Amygdala (tissue), 56 donors: Measurements from ENCODE around the gene MICALL1.

ENCODE experiments used
- DNase-seq, 56 donors: peaks; one replicate each; lab custom pipeline; 2025; lab: John Stamatoyannopoulos, UW

Gene MICALL1, protein sequence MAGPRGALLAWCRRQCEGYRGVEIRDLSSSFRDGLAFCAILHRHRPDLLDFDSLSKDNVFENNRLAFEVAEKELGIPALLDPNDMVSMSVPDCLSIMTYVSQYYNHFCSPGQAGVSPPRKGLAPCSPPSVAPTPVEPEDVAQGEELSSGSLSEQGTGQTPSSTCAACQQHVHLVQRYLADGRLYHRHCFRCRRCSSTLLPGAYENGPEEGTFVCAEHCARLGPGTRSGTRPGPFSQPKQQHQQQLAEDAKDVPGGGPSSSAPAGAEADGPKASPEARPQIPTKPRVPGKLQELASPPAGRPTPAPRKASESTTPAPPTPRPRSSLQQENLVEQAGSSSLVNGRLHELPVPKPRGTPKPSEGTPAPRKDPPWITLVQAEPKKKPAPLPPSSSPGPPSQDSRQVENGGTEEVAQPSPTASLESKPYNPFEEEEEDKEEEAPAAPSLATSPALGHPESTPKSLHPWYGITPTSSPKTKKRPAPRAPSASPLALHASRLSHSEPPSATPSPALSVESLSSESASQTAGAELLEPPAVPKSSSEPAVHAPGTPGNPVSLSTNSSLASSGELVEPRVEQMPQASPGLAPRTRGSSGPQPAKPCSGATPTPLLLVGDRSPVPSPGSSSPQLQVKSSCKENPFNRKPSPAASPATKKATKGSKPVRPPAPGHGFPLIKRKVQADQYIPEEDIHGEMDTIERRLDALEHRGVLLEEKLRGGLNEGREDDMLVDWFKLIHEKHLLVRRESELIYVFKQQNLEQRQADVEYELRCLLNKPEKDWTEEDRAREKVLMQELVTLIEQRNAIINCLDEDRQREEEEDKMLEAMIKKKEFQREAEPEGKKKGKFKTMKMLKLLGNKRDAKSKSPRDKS

DNA sequence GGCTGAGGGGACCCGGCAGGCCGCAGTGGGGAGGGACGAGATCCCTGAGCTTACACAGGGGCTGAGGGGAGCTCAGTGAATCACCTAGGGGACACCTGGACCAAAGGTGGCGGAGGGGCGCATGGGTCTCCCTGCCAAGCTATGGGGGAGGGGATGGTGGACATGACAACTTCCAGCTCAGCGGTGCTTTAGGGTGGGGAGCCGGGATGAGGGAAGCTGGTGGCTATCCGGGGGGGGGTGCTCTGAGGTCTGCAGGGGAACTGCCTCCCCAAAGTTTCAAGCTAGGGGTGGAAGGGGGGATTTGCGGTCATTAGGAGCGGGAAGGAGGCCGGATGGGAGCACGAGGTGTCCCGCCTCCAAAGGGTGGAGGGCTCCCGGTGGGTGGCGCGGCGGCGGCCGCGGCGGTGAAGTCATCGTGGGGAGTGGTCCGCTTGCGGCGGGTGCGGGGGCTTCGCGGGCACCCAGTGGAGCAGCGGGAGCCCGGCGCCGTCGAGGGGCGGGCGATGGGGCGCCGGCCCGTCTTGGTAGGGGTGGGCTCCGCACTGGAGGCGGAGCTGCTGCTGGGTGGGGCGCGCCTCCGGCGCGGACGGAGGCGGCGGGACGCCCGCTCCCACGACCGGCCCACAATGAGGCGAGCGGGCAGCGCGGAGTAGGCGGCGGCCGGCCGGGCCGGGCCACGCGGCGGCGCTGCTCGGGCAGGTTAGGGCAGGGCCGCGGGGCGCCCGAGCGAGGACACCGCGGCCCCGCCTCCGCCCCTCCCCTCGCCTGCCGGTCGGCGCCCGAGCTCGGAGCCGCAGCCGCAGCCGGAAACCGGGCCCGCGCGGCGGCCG, at the start of gene MICALL1:
Gene MICALL1, plus strand, starts transcription at position 764 of the 830 bp plus-strand sequence. CDS start 126 bp downstream, outside the sequence.
- DNase-seq, result peak in 16 of 56 donors; percentile 15 to 72 (median 39)

DNA sequence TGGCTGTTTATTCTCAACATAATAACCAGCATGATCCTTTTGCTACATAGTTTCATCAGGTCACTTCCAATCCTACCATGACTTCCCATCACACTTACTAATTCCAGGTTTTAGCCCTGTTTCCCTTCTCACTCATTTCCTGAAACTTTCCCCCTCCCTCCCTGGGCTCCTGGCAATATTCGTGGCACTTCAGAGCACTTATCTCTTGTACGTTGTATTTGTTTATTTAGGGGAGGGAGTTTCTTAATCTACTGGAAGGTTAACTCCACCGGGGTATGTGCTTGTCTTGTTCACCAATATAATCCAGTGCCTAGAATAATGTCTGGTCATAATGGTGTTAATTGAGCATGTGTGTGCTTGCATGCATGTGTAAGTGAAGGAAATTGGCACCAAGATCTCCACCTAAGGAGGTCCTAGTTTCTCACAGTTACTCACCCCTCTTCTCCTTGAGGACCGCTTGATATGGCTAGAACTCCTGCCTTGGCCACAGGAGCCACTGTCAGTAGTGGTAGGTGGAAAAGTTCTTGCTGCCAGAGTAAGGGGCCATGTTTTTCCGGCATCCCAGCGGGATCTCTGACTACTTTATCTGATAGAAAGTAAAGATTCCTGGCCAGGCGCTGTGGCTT, 45.2 kb upstream of the MICALL1 start:
- DNase-seq, result no peak

DNA sequence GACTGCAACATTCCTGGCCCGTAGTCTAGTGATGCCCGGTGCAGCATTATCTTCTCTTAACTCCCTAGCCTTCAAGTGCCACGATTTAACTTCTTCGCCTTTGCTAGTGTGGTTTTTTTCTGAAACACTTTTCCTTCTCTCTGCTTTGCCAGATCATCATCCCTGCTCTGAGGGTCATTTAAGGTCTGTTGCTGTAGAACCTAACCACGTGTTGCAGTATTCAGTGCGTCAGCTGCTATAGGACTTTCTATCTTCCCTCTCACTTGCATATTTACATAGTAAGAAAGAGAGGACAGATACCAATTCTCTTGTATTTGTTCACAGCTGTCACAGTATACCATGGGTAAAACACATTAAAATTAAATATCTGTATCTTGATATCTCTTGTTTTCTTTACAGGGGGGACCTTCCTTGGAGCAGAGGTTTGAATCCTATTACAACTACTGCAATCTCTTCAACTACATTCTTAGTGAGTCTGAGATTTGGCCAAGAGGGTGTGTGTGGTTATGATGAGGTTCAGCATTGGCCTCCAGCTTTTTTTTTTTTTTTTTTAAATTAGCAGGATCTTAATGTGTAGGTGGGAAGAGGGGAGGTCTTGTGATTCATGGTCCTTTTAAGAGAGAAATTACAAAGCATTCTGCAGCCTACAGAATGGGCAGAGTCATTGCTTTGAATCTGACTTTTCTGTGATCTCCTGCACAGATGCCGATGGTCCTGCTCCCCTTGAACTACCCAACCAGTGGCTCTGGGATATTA, 43.3 kb upstream of the MICALL1 start:
- DNase-seq, result no peak

DNA sequence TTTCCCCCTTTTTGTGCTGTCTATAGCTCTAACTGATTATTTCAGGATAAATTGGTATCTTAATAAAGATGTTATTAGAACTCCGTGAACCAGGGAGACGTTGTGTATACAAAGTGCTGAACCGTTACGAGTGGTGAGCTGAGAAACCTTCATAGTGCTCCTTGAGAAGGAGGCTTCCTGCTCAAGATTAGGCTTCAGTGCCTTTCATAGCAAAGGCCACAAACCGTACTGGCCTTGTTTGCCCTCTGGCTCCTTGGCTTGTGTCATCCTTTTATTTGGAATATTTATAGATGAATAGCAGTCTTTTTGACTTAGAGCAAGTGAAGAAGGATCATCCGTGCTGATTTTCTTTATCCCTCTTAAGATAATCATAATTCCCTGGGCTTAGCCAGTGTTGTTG, 40.6 kb upstream of the MICALL1 start:
- no peak for DNase-seq

DNA sequence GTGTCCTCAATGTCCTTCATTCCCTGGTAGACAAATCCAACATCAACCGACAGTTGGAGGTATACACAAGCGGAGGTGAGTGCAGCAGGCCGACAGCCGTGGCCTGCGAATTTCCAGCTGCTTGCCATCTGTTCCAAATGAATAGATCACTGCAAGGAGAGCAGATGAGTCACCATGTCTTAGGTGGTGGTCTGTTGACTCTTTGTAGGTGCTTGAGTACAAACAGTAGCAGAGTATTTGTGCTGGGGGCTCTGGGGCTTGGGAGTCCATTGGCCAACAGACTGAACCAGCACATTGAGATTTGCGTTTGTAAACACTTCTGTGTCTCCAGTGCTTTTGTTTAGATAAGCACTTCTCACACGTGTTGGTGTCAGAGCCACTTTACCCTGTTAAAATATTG, 35.8 kb upstream of the MICALL1 start:
- DNase-seq, result no peak

DNA sequence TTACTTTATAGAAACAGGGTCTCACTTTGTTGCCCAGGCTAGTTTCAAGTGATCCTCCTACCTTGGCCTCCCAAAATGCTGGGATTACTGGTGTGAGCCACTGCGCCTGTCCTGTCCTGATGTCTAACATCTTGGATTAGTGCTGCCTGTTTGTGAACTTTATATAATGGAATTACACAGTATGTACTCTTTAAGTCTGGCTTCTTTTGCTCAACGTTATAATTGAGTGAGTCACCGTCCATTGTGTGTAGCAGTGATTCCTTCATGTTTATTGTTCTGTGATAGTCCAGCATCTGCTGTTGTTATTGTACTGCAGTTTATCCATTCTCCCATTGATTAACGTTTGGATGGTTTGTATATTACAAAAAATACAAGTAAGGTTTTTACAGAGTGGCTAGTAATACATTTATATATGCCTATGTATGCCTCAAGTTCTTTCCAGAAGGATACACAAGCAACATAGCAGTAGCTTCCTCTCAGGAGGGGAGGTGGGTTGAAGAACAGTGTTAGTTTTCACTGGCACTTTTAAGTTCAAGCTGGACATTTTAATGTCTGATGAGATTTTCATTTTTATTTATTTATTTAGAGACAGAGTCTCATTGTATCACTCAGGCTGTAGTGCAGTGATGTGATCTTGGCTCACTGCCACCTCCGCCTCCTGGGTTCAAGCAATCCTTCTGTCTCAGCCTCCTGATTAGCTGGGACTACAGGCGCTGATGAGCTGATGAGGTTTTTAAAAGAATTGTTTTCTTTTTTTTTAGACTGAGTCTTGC, 25.2 kb upstream of the MICALL1 start:
- peak in 38 of 56 donors; percentile 8 to 88 (median 46) for DNase-seq

DNA sequence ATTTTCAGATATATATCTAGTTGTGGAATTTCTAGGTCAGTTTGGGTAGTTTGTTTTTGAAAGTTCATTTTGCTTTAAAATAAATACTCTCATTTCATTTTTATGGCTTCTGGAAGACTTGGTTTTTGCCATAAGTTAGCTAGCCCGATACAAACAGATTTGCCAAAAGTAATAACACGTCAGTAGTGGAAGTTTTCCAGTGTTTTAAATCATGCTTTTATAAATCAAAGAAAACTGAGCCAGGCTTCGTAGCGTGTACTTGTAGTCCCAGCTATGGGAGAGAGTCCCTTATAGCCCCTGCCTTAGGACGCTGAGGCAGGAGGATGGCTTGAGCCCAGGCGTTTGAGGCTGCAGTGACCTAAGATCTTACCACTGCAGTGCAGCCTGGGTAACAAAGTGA, 21.7 kb upstream of the MICALL1 start:
- no peak for DNase-seq

DNA sequence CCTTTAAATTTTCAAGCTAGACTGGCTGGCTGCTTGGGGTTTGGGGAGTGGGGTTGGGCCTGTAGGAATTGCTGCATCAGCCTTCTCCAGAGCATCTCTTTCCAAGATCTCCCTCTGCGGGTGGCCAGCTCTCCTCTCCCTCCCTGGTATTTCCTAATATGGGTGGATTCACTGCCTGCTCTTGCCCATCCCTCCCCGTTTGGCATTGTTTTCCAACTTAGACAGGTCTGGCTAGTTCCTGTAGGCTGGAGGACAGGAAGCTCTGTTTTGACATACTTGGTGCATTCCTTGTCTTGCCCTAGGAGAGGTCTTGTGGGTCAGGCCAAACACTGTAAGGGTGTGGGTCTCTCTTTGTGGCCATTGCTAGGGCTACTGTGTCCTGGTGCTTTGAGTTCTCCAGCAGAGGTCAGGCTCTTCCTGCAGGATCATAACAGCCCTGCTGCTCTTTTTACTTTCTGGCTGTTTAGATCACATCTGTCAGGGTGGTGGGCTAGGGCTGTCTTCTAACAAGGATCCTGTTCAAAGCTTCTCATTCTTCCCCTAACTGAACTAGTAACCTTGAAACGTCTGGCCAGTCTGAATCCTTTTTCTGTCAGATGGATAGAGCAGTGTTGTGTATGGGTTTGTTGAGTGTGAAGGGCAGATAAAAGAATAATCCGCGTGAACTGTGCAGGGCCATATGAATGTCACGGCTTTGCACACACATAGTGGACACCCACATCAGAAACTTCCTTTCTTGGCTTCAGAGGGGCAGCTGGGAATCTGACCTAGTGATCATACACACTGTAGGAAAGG, 18.3 kb upstream of the MICALL1 start:
- peak in 27 of 56 donors; percentile 16 to 75 (median 36) for DNase-seq

DNA sequence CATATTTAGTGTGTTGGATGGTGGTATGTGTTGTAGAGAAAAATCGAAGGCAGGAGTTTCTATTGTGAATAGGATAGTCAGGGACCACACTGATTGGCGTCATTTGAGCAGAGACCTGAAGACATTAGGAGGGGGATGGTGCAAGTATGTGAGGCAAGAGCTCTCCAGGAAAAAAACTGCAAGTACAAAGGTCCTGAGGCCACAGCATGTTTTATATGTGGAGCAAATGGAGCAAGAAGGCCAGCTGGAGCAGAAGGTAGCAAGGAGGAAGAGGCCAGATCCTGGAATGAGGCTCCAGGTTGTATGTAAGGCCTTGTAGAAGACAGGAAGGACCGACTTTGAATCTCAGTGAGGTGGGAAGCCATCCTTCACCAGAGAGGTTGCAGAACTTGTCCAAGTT, 14.2 kb upstream of the MICALL1 start:
- DNase-seq, result no peak

DNA sequence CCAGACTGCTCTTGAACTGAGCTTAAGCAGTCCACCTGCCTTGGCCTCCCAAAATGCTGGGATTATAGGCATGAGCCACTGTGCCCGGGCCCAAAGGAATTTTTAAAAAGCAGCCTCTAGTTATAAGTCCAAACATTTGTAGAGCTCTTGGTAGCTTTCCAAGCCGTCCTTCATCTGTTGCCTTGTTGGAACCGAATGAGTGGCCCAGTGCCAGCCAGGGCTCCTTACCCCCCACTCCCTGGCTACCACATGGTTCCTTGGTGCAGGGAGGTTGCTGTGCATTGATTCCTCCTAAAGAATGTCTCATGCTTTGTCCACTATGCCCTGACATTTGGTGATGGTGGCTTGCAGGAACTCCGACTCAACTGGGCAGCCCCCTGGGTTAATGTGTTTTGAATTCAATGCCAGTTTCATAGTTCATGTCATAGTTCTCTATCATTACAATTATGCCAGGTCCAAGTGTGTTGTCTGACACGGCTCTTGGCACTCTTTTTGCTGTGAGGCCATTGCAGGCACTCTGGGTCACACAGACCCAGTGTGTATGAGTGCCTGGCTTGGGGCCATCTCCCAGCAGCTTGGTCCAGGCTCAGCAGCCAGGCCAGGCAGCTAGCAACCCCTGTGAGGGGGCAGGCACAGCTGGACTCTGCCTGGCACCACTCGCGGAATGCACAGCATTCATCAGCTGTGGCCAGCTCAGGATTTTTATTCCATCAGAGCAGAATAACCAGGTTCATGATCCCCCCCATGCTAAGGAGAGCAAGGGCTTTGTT, 13.3 kb upstream of the MICALL1 start:
- peak in 53 of 56 donors; percentile 58 to 96 (median 83) for DNase-seq

DNA sequence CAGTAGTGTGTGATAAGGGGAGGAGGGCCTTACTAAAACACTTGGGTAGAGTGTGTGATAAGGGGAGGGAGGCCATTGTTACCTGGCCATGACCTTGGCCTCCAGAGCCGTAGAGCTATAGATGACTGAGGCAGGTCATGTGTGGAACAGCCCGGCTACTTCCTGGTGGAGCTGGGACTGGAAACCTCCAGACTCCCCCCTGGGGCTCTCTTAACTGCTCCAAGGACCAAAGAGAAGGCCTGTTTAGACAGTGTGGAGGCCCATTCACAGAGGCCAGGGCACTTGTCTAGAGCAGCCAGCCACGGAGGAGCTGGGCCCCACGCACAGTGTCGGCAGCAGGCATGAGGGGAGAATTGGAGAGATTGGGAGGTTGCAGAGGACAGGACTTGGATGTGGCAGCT, 12.5 kb upstream of the MICALL1 start:
- peak in 6 of 56 donors; percentile 16 to 52 (median 22) for DNase-seq

DNA sequence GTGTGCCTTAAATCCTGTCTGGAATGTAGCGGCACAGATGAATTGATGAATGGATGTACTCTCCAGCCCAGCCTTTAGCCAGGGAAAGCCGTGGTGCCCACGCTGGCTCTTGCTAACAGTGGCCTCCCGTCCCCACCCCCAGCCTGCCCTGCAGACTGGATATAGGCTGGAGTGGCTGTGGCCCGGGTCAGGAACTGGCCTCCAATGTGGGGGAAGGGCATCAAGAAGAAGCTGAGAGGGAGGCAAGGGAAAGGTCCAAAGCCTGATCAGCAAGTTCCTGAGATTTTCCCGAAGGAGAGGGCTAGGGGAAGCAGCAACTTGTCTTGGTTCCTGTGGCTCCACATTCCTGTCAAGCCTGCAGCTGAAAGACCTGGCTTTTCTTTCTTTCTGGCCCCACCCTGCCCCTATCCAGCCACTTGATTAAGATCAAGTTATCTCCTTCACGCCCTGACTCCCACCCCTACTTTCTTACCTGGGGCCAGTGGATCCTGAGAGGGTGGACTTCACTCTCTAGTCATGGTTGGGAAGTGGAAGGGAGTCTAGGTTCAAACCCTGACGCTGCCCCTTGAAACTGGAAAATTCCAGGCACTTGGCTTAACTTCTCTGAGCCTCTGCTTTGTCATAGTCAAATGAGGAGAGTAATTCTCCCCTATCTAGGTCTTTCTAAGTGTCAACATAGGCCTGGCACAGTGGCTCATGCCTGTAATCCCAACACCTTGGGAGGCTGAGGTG, 11.0 kb upstream of the MICALL1 start:
- peak in 5 of 56 donors; percentile 10 to 26 (median 15) for DNase-seq

DNA sequence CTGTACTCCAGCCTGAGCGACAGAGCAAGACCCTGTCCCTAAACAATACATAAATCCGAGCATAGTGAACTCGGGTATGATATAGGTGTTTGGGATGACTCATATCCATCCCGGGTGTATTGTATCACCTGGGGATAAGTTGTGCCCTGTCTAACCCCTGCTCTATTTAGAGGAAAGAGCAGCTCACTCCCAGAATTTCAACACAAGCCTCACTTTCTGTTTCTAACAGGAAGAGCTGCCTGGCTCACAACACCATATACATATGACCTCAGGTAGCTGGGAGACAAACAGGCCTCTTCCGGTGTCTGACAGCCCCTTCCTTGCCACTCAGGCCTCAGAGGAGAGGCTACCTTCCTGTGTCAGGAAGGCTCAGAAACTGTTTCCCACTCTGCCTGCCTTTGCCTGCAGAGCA, 9.9 kb upstream of the MICALL1 start:
- DNase-seq, result no peak

DNA sequence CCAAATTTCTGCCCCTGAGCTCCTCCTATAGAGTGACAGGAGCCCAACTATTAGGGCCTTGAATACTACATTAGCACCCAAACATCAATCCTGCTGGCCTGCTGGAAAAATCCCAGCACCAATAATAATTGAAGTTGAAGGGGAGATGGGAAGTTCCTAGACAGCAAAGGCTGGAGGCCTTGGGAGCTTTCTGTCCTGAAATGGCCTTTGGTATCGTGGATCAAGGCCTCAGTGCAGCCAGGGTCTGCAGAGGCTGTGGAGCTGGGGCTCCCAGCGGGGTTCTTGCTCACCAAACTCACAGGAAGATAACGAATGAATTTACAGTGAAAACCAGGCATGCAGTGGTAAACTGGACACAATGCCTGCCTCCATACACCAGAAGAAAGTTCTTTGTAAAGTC, 9.2 kb upstream of the MICALL1 start:
- DNase-seq, result no peak

DNA sequence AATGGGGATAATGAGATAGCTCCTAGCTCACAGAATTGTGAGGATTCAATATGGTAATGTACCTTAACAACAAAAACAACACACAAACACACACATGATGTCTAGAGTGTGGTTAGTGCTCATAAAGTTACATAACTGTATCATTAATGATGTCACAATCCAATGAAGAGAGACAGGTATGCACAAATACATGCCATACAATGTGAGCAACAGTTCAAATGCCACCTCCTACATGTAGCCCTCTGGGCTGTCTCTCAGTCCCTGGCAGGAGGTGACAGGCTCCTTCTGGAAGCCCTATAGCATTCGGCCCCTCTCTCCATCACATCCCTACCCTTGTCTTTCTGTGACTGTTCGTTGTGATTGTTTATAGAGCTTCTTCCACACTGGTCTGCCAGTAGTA, 8.3 kb upstream of the MICALL1 start:
- DNase-seq, result no peak
